Measurements from ENCODE around the gene KCNE4.

KCNE4 gene

GRCh38 chr2:223055836-223056235 is 3.8 kb downstream of the KCNE4 start:
- no peak overlapping the region for H3K4me3 ChIP-seq (ENCODE audit: low read depth, low read length)
- no peak for TF ChIP-seq CTCF (IDR thresholded peaks at IDR 0.05; ENCODE audit: low read depth, low read length, missing control alignments)
- no peak for DNase-seq (ENCODE audit: low read depth)

- TF ChIP-seq CTCF (IDR thresholded peaks at IDR 0.05; ENCODE audit: low read depth, low read length, missing control alignments) = no peak
- H3K4me3 ChIP-seq (ENCODE audit: low read depth, low read length) = no peak overlapping the region
- DNase-seq (ENCODE audit: low read depth) = no peak
Measured at GRCh38 chr2:223056701-223057418, 4.9 kb downstream of the KCNE4 start.

GRCh38 chr2:223057569-223057968 is 5.6 kb downstream of the KCNE4 start:
- TF ChIP-seq CTCF (IDR thresholded peaks at IDR 0.05; ENCODE audit: low read depth, low read length, missing control alignments) = no peak
- DNase-seq (ENCODE audit: low read depth) = no peak
- no peak overlapping the region for H3K4me3 ChIP-seq (ENCODE audit: low read depth, low read length)

GRCh38 chr2:223058952-223059716 is 7.1 kb downstream of the KCNE4 start:
- no peak for TF ChIP-seq CTCF (IDR thresholded peaks at IDR 0.05; ENCODE audit: low read depth, low read length, missing control alignments)
- DNase-seq (ENCODE audit: low read depth) = no peak
- no peak overlapping the region for H3K4me3 ChIP-seq (ENCODE audit: low read depth, low read length)

GRCh38 chr2:223060201-223060825 is 8.3 kb downstream of the KCNE4 start:
- TF ChIP-seq CTCF (IDR thresholded peaks at IDR 0.05; ENCODE audit: low read depth, low read length, missing control alignments) = no peak
- no peak overlapping the region for H3K4me3 ChIP-seq (ENCODE audit: low read depth, low read length)
- DNase-seq (ENCODE audit: low read depth) = no peak

- DNase-seq (ENCODE audit: low read depth) = no peak
- no peak overlapping the region for H3K4me3 ChIP-seq (ENCODE audit: low read depth, low read length)
- TF ChIP-seq CTCF (IDR thresholded peaks at IDR 0.05; ENCODE audit: low read depth, low read length, missing control alignments) = no peak
Measured at GRCh38 chr2:223062396-223062795, 10.4 kb downstream of the KCNE4 start.

Data from GM12864 (cell line).